Astrocyte of the cerebellum (primary cell): ENCODE measurements around the gene RAC3.

ENCODE experiments used
- DNase-seq: peaks from one replicate; pipeline ENCODE4 v3.0.0-alpha.2; 2011; ENCODE audit warnings: low read depth
- H3K4me3 ChIP-seq: 2 replicates; pipeline ENCODE4 v1.5.1; 2011; ENCODE audit warnings: mild to moderate bottlenecking, low read depth, low read length, moderate library complexity
- in situ Hi-C: cut with HindIII; loops from 2 replicates; pipeline ENCODE4 v1.10.0; 2017; ENCODE audit warnings: low sequenced_read_pairs
- TF ChIP-seq, protein P1 (sequence below): IDR thresholded peaks from 2 replicates; pipeline ENCODE4 v1.5.1; 2012; ENCODE audit warnings: low read length, low read depth, moderate library complexity, mild to moderate bottlenecking; ENCODE audit errors: missing control alignments

RAC3 gene

DNA sequence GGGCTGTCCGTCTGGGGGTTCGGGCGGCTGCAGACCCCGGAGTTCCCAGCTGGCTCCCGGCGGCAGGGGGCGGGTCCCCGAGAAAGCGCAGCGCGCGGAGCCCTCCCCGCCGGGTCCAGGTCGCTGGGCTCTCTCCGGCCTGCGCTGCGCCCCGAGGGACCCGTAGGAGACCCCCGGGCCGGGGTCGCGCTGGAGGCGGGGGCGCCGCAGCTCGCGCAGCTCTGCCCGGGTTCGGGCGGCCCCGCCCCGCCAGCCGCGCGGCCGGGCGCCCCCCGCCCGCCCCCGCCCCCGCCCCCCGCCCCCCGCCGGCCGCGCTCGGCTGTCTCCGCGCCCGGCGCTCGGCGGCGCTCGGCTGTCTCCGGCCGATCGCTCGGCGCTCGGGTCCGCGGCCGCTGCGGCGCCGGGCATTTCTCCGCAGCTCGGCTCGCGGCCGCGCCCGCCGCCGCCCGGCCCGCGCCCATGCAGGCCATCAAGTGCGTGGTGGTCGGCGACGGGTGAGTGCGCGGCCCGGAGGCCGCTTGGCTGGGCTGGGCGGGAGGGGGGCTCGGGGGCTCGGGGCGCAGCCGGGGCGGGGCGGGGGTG lies at the start of gene RAC3:
TSS of gene RAC3 (plus strand) at position 376 of the 582 bp plus-strand sequence. CDS start at position 460, 84 bp downstream.
- peak within 1 kb of the TSS; percentile 58 for H3K4me3 ChIP-seq
- in situ Hi-C loops: loop anchor here (10.0 kb wide), 2 partner anchors 57 to 103 kb away; partner anchors contain the start of gene ASPSCR1
- TF ChIP-seq, protein P1, sequence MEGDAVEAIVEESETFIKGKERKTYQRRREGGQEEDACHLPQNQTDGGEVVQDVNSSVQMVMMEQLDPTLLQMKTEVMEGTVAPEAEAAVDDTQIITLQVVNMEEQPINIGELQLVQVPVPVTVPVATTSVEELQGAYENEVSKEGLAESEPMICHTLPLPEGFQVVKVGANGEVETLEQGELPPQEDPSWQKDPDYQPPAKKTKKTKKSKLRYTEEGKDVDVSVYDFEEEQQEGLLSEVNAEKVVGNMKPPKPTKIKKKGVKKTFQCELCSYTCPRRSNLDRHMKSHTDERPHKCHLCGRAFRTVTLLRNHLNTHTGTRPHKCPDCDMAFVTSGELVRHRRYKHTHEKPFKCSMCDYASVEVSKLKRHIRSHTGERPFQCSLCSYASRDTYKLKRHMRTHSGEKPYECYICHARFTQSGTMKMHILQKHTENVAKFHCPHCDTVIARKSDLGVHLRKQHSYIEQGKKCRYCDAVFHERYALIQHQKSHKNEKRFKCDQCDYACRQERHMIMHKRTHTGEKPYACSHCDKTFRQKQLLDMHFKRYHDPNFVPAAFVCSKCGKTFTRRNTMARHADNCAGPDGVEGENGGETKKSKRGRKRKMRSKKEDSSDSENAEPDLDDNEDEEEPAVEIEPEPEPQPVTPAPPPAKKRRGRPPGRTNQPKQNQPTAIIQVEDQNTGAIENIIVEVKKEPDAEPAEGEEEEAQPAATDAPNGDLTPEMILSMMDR: no peak
- no peak for DNase-seq

DNA sequence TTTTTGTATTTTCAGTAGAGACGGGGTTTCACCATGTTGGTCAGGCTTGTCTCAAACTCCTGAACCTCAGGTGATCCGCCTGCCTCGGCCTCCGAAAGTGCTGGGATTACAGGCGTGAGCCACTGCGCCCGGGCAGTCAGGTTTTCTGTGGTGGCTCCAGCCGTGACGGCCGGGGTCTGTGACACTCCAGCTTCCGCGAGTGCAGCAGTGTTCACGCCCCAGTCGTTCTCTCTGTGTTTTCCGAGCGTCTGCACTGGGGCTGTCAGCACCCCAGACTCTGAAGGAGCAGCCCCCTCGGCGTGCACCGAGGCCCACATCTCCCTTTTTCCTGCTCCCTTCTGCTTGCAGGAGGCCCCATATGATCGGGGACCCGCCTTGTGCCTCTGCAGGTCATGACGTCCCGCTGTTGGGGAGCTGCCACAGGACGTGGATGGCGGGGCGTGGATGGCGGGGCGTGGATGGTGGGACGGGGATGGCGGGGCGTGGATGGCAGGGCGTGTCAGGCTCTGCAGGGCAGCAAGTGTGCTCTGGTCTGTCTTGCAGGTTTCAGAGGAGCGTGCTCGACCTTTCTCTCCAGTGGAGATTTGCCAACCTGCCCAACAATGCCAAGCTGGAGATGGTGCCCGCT lies 48.4 kb upstream of the RAC3 start:
- no peak overlapping the region for H3K4me3 ChIP-seq
- TF ChIP-seq, protein P1: no peak
- no peak for DNase-seq
- in situ Hi-C loops: no loop called here

DNA sequence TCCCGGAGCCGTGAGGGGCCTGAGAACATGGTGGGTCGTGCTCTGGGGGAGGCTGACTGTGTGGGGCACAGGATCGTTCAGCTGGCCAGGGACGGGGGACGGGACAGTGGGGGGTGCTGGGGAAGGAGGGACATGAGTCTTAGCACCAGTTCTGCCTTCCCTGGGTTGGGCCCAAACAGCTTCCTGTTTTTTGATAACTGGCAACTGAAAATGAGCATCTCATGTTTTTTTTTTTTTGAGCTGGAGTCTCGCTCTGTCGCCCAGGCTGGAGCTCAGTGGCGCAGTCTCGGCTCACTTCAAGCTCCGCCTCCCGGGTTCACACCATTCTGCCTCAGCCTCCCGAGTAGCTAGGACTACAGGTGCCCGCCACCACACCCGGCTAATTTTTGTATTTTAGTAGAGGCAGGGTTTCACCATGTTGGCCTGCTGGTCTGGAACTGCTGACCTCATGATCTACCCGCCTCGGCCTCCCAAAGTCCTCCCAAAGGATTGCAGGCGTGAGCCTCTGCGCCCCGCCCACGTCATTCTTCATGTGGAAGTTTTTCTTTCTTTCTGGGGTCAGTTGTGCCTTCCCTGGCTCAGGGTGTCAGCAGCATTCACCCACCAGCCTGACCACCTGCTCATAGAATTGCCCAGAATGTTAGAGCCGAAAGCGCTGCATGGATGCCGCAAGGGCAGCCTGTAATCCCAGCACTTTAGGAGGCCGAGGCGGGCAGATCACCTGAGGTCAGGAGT lies 47.7 kb upstream of the RAC3 start:
- no peak overlapping the region for H3K4me3 ChIP-seq
- DNase-seq: no peak
- in situ Hi-C loops: no loop called here
- TF ChIP-seq, protein P1: no peak

DNA sequence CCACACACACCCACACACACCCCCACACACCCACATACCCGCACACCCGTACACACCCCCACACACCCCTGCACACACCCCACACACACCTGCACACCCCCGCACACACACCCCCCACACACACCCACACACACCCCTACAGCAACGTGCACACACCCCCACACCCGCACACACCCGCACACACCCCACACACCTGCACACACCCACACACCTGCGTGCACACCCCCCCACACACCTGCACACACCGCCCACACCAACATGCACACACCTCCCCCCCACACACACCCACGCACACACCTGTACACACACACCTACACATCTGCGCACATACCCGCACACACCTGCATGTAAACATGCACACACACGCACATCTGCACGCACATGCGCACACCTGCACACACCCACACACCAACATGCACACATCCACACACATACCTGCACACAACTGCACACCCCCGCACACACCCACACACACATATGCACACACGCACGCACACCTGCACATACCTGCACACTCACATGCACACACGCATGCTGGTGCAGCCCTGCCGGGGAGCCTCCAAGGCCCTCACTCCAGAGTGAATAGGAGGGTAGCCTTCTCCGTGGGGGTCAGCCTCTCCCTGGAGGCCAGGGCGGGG lies 46.6 kb upstream of the RAC3 start:
- in situ Hi-C loops: no loop called here
- no peak overlapping the region for H3K4me3 ChIP-seq
- TF ChIP-seq, protein P1: no peak

DNA sequence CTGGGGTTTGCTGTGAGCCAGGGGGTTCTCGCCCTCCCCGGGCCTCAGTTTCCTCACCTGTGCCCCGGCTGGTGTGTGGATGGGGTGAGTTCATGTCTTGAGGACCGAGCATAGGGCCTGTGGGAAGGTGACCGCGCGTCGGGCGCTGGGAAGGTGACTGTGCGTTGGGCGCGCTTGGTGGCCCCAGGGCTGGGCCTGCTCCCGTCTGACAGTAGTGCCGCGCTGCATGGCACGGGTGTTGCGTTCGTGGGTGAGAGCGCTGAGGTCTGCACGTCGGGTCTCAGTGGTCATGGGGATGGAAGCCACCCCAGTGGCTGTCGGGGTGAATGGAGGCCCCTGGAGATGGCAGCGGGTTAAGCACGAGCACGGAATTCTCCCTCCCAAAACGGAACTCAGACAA lies 44.9 kb upstream of the RAC3 start:
- no peak for DNase-seq
- no peak overlapping the region for H3K4me3 ChIP-seq
- in situ Hi-C loops: no loop called here
- TF ChIP-seq, protein P1: no peak

More for the DNA sequence above, 46.6 kb upstream of the RAC3 start:
- no peak for DNase-seq

DNA sequence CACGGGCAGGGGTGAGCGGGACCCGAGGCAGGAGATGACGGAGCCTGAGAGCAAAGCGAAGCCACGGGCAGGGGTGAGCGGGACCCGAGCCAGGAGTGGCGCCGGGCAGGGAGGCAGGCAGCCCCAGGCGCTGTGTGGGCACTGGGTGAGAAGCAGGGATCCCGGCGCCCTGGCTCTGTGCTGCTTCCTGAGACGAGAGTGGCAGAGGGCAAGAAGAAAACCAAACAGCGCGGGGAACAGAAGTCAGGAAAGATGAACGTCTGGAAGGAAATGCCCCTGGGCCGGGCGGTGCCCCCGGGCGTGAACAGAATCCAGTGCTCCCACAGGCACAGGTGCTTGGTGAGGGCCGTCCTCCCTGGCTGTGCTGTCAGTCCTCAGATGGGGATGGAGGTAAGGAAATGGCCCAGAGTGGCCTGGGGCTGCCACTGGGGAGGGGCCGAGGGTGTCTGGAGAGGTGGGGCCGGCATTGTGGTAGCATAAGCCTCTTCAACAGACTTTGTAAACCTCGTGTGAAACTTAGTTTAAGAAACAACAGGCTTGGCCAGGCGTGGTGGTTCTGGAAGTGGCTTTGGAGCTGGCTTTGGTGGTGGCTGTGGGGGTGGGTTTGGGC lies 44.2 kb upstream of the RAC3 start:
- no peak for DNase-seq
- TF ChIP-seq, protein P1: no peak
- no peak overlapping the region for H3K4me3 ChIP-seq
- in situ Hi-C loops: no loop called here
